GM15510 (cell line): Measurements from ENCODE around the gene FBXL13.

Source experiments
- POLR2A ChIP-seq: IDR thresholded peaks from 3 replicates; pipeline ENCODE4 v1.6.1; 2011; ENCODE audit warnings: borderline replicate concordance; ENCODE audit not compliant: insufficient read length; ENCODE audit errors: extremely low read depth

FBXL13 gene

GRCh38 chr7:102927312-102927933 is 147.2 kb downstream of the FBXL13 start:
- no peak for TF ChIP-seq POLR2A

GRCh38 chr7:102926783-102927140 is 147.8 kb downstream of the FBXL13 start:
- no peak for TF ChIP-seq POLR2A

DNA sequence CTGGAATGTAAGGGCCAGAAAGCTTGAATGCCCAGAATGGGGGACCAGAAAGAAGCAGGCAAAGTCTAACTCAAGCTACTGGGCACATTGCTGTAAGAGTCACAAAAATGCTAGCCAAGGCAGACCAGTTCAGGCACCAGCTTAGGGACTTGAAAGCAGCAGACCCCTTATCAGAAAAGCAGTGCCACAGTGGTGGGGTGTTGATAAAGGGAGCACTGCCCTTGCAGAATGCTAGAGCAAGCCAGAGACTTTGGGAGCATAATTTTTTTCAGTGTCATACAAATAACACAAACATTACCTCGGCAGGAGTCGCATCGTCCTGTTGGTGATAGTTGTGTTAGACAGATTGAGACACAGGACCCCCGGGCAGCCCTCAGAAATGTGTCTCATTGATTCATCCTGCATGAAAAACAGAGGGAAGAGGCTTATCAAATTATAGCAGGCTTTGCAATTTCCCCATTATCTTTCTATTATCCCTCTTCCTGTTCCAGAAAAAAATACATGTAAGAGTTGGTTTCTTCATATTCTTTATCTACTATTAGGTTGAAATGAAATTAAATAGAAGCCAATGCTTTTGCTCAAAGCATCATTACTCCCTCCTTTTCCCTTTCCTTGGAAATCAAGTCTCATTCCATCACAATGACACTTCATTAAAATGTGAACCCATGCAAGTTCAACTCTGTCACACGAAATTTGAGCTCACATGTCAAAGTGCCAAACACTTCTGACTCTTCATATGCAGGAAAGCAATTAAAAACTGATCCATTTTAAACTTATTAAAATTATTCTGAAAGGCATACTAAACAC is 148.4 kb downstream of the FBXL13 start:
- no peak for TF ChIP-seq POLR2A

DNA sequence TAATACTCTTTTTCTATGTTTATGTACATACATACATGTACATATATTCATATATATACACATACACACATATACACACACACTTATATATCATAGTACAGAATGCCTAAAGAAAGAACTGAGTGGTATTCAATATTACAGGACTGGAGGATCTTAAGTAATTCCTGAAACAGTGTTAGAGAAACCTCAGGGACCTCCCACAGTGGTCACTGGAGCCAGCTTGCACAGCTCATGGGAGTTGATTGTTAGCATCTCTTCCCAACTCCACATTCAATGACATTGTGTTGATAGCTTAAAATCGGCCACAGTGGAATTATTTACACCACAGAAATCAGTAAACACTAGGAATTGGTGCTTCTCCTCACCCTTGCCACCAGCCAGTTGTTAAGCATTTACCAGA is 155.8 kb downstream of the FBXL13 start:
- TF ChIP-seq POLR2A, result no peak

DNA sequence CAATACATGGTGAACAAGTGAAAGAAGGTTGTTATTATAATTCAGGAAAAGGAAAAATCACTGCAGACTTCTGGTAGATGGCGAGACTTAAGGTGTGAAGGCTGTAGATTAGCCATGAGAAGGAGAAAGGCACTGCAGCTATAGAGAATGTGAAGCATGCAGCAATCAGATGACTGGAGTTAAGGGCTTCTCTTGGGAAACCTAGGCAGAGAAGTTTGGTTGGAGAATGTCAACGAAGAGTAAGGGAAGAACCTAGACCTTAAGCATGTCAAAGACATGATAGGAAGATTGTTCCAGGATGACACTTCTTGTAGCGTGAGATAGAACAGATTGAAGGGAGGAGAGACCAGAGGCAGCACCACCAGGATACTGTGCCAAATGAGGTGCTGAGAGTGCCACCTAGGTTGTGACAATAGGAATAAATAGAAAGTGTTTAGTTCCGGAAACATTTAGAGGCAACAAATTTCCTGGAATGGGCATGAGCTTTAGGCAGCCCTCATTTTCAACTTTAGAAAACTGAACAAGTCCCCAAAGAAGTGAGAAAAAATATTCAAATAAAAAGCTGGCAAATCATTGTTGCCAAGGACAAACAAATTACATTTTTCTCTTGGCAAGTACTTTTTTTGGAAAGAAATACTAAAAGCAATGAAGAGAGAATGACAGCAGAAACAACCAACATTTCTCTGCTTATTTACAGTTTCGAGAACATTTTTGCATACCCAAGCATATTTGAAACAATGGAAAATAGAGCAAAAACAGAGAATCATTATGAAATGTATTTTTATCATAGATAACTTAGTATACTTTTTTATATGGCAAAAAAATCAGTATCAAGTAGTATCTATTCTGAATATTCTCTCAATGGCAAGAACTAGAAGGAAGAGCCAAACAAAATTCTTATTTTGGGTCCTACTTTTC is 156.9 kb downstream of the FBXL13 start:
- no peak for TF ChIP-seq POLR2A

- TF ChIP-seq POLR2A, result no peak
These were observed 157.7 kb downstream of the FBXL13 start for GRCh38 chr7:102916881-102917280.

DNA sequence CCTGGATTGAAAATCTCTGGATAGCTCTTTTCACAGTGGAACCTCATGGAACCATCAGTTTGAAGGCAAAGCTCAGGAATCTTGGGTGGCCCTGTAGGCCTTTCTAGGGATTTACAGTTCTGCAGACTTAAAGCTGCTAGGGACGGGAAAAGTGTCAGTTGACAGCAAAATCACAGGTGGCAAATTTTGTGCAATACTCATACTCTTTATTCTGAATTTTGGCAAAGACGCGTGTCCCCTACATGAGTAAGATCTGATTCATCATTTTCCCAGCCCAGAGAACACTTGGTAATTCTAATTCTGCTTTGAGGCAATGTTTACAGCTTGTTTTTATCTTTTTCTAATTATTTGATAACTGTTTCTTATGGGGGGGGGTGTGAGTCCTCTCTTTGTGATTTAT is 158.2 kb downstream of the FBXL13 start:
- TF ChIP-seq POLR2A, result no peak

GRCh38 chr7:102914585-102914984 is 160.0 kb downstream of the FBXL13 start:
- TF ChIP-seq POLR2A, result no peak

- no peak for TF ChIP-seq POLR2A
These were observed 160.8 kb downstream of the FBXL13 start for GRCh38 chr7:102913826-102914225.

GRCh38 chr7:102912742-102913141 is 161.9 kb downstream of the FBXL13 start, which contains the start of gene LRRC17:
LRRC17 (plus strand) TSS chr7:102913000; CDS start chr7:102933914, 20,914 bp downstream.
- no peak for TF ChIP-seq POLR2A

DNA sequence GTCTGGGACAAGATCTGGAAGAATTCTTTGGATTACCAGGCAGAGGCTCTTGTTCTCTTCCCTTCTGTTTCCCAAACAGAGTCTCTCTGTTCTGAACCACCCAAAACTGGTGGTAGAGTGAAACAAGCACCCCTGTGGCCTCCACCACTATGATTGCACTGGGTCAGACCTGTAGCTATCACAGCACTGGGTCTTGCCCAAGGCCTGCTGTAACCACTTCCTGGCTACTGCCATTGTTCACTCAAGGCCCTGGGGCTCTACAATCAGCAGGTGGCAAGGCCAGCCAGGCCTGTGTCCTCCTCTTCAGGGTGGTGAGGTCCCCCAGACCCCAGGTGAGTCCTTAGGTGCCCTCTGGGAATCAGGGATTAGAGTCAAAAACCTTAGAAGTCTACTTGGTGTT is 165.9 kb downstream of the FBXL13 start:
- no peak for TF ChIP-seq POLR2A

DNA sequence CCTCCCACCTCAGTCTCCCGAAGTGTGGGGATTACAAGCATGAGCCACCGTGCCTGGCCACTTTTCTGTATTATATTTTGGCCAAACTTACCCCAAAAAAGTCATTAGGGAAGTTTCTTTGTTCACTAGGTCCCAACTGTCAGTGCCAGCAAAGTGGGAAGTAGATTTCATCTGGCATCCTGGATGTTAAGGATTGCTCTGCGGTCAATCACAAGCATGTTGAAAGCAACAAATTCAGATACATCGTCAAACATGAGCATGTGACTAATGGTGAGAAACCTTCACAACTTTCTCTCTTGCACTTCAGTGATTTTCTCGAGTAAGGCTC is 176.1 kb downstream of the FBXL13 start:
- TF ChIP-seq POLR2A, result no peak

GRCh38 chr7:102897856-102898531 is 176.6 kb downstream of the FBXL13 start:
- TF ChIP-seq POLR2A, result no peak

- TF ChIP-seq POLR2A, result no peak
These were observed 177.4 kb downstream of the FBXL13 start for GRCh38 chr7:102897211-102897631.

- TF ChIP-seq POLR2A, result no peak
These were observed 178.0 kb downstream of the FBXL13 start for GRCh38 chr7:102896585-102896984.
